GM23338 (cell line): ENCODE measurements around the gene CNN3. TPM values are rescaled to one million over a fixed set of nuclear protein-coding genes. Genes with fewer than 3 reads are reported as not detected.

Experiments used
- ATAC-seq: fragments of 200-7000 bp; cut with Tn5 transposase; 3 replicates; pipeline ENCODE4 v1.9.1; 2020
- DNase-seq: peaks from one replicate; pipeline ENCODE4 v3.0.0-alpha.2; 2015; ENCODE audit warnings: low spot score
- H2AFZ ChIP-seq: fragments of 200-600 bp; sonication (generic); 2 replicates; pipeline ENCODE4 v1.8.0; 2016; ENCODE audit warnings: antibody characterized with exemption, mild to moderate bottlenecking, moderate library complexity
- H3F3A ChIP-seq: fragments of 200-600 bp; sonication (generic); replicated peaks from 2 replicates; pipeline ENCODE4 v1.8.0; 2017; ENCODE audit warnings: antibody characterized with exemption, mixed run types, low read depth
- H3K27ac ChIP-seq: fragments of 200-600 bp; sonication (generic); 2 replicates; pipeline ENCODE4 v1.6.1; 2016; ENCODE audit warnings: low read depth
- H3K27me3 ChIP-seq: fragments of 200-600 bp; sonication (generic); 2 replicates; pipeline ENCODE4 v1.8.0; 2016; ENCODE audit warnings: mild to moderate bottlenecking, mixed run types, moderate library complexity; ENCODE audit not compliant: insufficient read depth
- H3K36me3 ChIP-seq: fragments of 200-600 bp; sonication (generic); 2 replicates; pipeline ENCODE4 v1.8.0; 2016; ENCODE audit warnings: mild to moderate bottlenecking; ENCODE audit not compliant: insufficient read depth
- H3K4me1 ChIP-seq: fragments of 200-600 bp; sonication (generic); 2 replicates; pipeline ENCODE4 v1.8.0; 2016; ENCODE audit warnings: mild to moderate bottlenecking, moderate library complexity; ENCODE audit not compliant: insufficient read depth
- H3K4me2 ChIP-seq: fragments of 200-600 bp; sonication (generic); 2 replicates; pipeline ENCODE4 v1.7.1; 2017; ENCODE audit warnings: mixed run types
- H3K4me3 ChIP-seq: fragments of 200-600 bp; sonication (generic); 2 replicates; pipeline ENCODE4 v1.6.1; 2016; ENCODE audit warnings: mixed run types
- H3K79me2 ChIP-seq: fragments of 200-600 bp; sonication (generic); replicated peaks from 2 replicates; pipeline ENCODE4 v1.8.0; 2017; ENCODE audit warnings: mild to moderate bottlenecking; ENCODE audit not compliant: insufficient read depth
- H3K9me2 ChIP-seq: fragments of 200-600 bp; sonication (generic); 2 replicates; pipeline ENCODE4 v1.8.0; 2017; ENCODE audit not compliant: insufficient read depth
- H4K20me1 ChIP-seq: fragments of 200-600 bp; sonication (generic); replicated peaks from 2 replicates; pipeline ENCODE4 v1.8.0; 2017; ENCODE audit warnings: mild to moderate bottlenecking; ENCODE audit not compliant: insufficient read depth
- H3K27ac Mint-ChIP-seq: 2 replicates; pipeline ENCODE4 v1.8.0; 2020; ENCODE audit warnings: inconsistent platforms, mild to moderate bottlenecking, moderate library complexity, mixed read lengths
- H3K27me3 Mint-ChIP-seq: 3 replicates; pipeline ENCODE4 v1.8.0; 2022; ENCODE audit warnings: low read depth, mild to moderate bottlenecking, moderate library complexity, mixed read lengths, inconsistent platforms; ENCODE audit not compliant: insufficient read depth, poor library complexity
- H3K36me3 Mint-ChIP-seq: 3 replicates; pipeline ENCODE4 v1.8.0; 2021; ENCODE audit warnings: low read depth, mild to moderate bottlenecking, inconsistent platforms, moderate library complexity, mixed read lengths
- H3K4me1 Mint-ChIP-seq: 3 replicates; pipeline ENCODE4 v1.8.0; 2020; ENCODE audit warnings: mild to moderate bottlenecking, inconsistent platforms, mixed read lengths
- H3K4me3 Mint-ChIP-seq: 3 replicates; pipeline ENCODE4 v1.8.0; 2021; ENCODE audit warnings: moderate library complexity, mild to moderate bottlenecking, inconsistent platforms, mixed read lengths
- H3K9me3 Mint-ChIP-seq: 3 replicates; pipeline ENCODE4 v1.8.0; 2020; ENCODE audit warnings: moderate library complexity, mild to moderate bottlenecking, inconsistent platforms, mixed read lengths
- CREB1 ChIP-seq: fragments of 250-450 bp; sonication (Bioruptor Pico); IDR thresholded peaks from 2 replicates; pipeline ENCODE4 v1.5.0; 2020; ENCODE audit warnings: low read depth, mild to moderate bottlenecking, moderate library complexity
- CTCF ChIP-seq, 2 experiments: fragments of 200-600 bp in 1 of 2; sonication (generic) in 1 of 2; conservative IDR thresholded peaks; 2 replicates each; pipeline versions ENCODE4 v1.5.1 to v1.6.1; 2016 to 2017; ENCODE audit warnings: antibody characterized with exemption in 2 of 2, low read depth in 2 of 2, mild to moderate bottlenecking in 2 of 2, moderate library complexity in 1 of 2
- EZH2 ChIP-seq: fragments of 200-600 bp; sonication (generic); IDR thresholded peaks from one replicate; pipeline ENCODE4 v1.8.0; 2017; ENCODE audit warnings: antibody characterized with exemption, mild to moderate bottlenecking, low read depth; ENCODE audit not compliant: unreplicated experiment
- EZH2phosphoT487 ChIP-seq: fragments of 200-600 bp; sonication (generic); IDR thresholded peaks from one replicate; pipeline ENCODE4 v1.8.1; 2018; ENCODE audit warnings: antibody characterized with exemption; ENCODE audit not compliant: unreplicated experiment
- JUNB ChIP-seq: IDR thresholded peaks from one replicate; pipeline ENCODE4 v1.6.1; 2016; ENCODE audit warnings: antibody characterized with exemption; ENCODE audit not compliant: unreplicated experiment
- NANOG ChIP-seq: IDR thresholded peaks from 2 replicates; pipeline ENCODE4 v1.6.1; 2016; ENCODE audit warnings: antibody characterized with exemption, borderline replicate concordance
- POLR2AphosphoS5 ChIP-seq: IDR thresholded peaks from 2 replicates; pipeline ENCODE4 v1.6.1; 2016; ENCODE audit warnings: antibody characterized with exemption, low read depth
- REST ChIP-seq: IDR thresholded peaks from one replicate; pipeline ENCODE4 v1.6.1; 2018; ENCODE audit warnings: antibody characterized with exemption; ENCODE audit not compliant: unreplicated experiment
- STAT1 ChIP-seq: IDR thresholded peaks from one replicate; pipeline ENCODE4 v1.6.1; 2016; ENCODE audit warnings: antibody characterized with exemption; ENCODE audit not compliant: unreplicated experiment
- ZNF114 ChIP-seq: fragments of 250-450 bp; sonication (Bioruptor Pico); IDR thresholded peaks from 2 replicates; pipeline ENCODE4 v1.5.0; 2020; ENCODE audit warnings: mild to moderate bottlenecking, moderate library complexity
- ZNF331 ChIP-seq: fragments of 250-450 bp; sonication (Bioruptor Pico); IDR thresholded peaks from 2 replicates; pipeline ENCODE4 v1.5.0; 2020; ENCODE audit warnings: low read depth, mild to moderate bottlenecking, moderate library complexity
- polyA plus RNA-seq: library from polyadenylated mRNA; unstranded; fragments of >200 nt; fragmentation: Nextera tagmentation; extraction: Ambion mirVana; gene quantifications from 2 replicates; pipeline ENCODE4 v1.2.1, GENCODE V29; 2016
- total RNA-seq: library from RNA; depleted of rRNA; stranded (reverse); fragments of >200 nt; shearing (Covaris generic); gene quantifications from 2 replicates; pipeline ENCODE4 v1.2.3, GENCODE V29; 2014
- TF ChIP-seq, protein P1 (sequence below): fragments of 250-450 bp; sonication (Bioruptor Pico); IDR thresholded peaks from 2 replicates; pipeline ENCODE4 v1.5.0; 2020; ENCODE audit warnings: mild to moderate bottlenecking, moderate library complexity
- TF ChIP-seq, protein P2 (sequence below): IDR thresholded peaks from 2 replicates; pipeline ENCODE4 v1.6.1; 2016; ENCODE audit warnings: antibody characterized with exemption

CNN3 gene
- total and polyA plus RNA-seq, 2 experiments from 2014 or later: 220 to 312 TPM

DNA sequence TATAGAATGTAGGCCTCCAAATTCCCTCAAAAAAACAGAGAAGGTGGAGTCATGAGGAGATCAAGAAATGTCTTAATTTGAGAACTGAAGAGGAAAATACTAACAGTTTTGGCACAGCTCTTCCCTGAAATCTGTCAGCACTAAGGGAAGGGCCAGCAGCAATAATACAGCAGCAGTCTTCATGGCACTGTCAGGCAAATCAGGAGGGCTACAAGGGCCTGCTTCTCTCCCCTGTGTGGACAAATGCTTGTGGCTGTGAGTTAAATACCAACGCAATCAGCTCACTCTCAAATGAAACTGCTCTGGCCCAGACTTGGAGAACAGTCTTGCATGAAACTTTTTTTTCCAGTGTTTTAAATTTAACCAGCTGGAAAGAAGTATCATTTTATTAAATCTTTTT is 20.5 kb upstream of the CNN3 start:
- H3K36me3 ChIP-seq: no peaks in the 10 kb centered on the region
- Mint-ChIP-seq H3K27ac (no peak overlapping the region), H3K4me3 (no peak overlapping the region), H3K4me1 (no peaks in the 10 kb centered on the region; the same call in 2 of the 3 replicates), H3K9me3 (no peaks in the 10 kb centered on the region), H3K27me3 (peaks cover 3% of the 10 kb centered on the region), H3K36me3 (no peaks in the 10 kb centered on the region)
- H3K27ac ChIP-seq: no peak overlapping the region
- DNase-seq: no peak
- no peaks in the 10 kb centered on the region for H3K4me1 ChIP-seq
- no peaks in the 10 kb centered on the region for H4K20me1 ChIP-seq
- no peaks in the 10 kb centered on the region for H3F3A ChIP-seq
- no peaks in the 10 kb centered on the region for H3K27me3 ChIP-seq
- TF ChIP-seq ZNF114 (CRISPR knock-in tag) (no peak), CTCF (conservative IDR thresholded peaks at IDR 0.05; ENCODE audit: low read depth in 2 of 2) (no peak), POLR2AphosphoS5 (no peak), NANOG (no peak), REST (no peak), STAT1 (no peak), EZH2 (no peak), CREB1 (CRISPR knock-in tag) (no peak), ZNF331 (CRISPR knock-in tag) (no peak), EZH2phosphoT487 (no peak), JUNB (no peak)
- TF ChIP-seq, protein P1, sequence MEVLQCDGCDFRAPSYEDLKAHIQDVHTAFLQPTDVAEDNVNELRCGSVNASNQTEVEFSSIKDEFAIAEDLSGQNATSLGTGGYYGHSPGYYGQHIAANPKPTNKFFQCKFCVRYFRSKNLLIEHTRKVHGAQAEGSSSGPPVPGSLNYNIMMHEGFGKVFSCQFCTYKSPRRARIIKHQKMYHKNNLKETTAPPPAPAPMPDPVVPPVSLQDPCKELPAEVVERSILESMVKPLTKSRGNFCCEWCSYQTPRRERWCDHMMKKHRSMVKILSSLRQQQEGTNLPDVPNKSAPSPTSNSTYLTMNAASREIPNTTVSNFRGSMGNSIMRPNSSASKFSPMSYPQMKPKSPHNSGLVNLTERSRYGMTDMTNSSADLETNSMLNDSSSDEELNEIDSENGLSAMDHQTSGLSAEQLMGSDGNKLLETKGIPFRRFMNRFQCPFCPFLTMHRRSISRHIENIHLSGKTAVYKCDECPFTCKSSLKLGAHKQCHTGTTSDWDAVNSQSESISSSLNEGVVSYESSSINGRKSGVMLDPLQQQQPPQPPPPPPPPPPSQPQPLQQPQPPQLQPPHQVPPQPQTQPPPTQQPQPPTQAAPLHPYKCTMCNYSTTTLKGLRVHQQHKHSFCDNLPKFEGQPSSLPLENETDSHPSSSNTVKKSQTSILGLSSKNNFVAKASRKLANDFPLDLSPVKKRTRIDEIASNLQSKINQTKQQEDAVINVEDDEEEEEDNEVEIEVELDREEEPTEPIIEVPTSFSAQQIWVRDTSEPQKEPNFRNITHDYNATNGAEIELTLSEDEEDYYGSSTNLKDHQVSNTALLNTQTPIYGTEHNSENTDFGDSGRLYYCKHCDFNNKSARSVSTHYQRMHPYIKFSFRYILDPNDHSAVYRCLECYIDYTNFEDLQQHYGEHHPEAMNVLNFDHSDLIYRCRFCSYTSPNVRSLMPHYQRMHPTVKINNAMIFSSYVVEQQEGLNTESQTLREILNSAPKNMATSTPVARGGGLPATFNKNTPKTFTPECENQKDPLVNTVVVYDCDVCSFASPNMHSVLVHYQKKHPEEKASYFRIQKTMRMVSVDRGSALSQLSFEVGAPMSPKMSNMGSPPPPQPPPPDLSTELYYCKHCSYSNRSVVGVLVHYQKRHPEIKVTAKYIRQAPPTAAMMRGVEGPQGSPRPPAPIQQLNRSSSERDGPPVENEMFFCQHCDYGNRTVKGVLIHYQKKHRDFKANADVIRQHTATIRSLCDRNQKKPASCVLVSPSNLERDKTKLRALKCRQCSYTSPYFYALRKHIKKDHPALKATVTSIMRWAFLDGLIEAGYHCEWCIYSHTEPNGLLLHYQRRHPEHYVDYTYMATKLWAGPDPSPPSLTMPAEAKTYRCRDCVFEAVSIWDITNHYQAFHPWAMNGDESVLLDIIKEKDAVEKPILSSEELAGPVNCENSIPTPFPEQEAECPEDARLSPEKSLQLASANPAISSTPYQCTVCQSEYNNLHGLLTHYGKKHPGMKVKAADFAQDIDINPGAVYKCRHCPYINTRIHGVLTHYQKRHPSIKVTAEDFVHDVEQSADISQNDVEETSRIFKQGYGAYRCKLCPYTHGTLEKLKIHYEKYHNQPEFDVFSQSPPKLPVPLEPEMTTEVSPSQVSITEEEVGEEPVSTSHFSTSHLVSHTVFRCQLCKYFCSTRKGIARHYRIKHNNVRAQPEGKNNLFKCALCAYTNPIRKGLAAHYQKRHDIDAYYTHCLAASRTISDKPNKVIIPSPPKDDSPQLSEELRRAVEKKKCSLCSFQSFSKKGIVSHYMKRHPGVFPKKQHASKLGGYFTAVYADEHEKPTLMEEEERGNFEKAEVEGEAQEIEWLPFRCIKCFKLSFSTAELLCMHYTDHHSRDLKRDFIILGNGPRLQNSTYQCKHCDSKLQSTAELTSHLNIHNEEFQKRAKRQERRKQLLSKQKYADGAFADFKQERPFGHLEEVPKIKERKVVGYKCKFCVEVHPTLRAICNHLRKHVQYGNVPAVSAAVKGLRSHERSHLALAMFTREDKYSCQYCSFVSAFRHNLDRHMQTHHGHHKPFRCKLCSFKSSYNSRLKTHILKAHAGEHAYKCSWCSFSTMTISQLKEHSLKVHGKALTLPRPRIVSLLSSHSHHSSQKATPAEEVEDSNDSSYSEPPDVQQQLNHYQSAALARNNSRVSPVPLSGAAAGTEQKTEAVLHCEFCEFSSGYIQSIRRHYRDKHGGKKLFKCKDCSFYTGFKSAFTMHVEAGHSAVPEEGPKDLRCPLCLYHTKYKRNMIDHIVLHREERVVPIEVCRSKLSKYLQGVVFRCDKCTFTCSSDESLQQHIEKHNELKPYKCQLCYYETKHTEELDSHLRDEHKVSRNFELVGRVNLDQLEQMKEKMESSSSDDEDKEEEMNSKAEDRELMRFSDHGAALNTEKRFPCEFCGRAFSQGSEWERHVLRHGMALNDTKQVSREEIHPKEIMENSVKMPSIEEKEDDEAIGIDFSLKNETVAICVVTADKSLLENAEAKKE (CRISPR knock-in tag): no peak
- TF ChIP-seq, protein P2, sequence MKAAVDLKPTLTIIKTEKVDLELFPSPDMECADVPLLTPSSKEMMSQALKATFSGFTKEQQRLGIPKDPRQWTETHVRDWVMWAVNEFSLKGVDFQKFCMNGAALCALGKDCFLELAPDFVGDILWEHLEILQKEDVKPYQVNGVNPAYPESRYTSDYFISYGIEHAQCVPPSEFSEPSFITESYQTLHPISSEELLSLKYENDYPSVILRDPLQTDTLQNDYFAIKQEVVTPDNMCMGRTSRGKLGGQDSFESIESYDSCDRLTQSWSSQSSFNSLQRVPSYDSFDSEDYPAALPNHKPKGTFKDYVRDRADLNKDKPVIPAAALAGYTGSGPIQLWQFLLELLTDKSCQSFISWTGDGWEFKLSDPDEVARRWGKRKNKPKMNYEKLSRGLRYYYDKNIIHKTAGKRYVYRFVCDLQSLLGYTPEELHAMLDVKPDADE: no peak
- ATAC-seq: no peak
- no peak overlapping the region for H3K4me3 ChIP-seq
- H3K79me2 ChIP-seq: no peaks in the 10 kb centered on the region
- H3K4me2 ChIP-seq: no peak overlapping the region
- H3K9me2 ChIP-seq: no peaks in the 10 kb centered on the region
- no peak overlapping the region for H2AFZ ChIP-seq
